HG03575 (cell line): Measurements from ENCODE around the gene TNS1.

Experiments used
- ATAC-seq: cut with Tn5 transposase; IDR thresholded peaks from one replicate; pipeline ENCODE4 v1.9.1; 2021; ENCODE audit not compliant: unreplicated experiment, insufficient number of reproducible peaks, low FRiP score; ENCODE audit errors: extremely low read depth

The TNS1 gene

GRCh38 chr2:218030409-218031195 lies 27.8 kb upstream of the TNS1 start:
- ATAC-seq: no peak

DNA sequence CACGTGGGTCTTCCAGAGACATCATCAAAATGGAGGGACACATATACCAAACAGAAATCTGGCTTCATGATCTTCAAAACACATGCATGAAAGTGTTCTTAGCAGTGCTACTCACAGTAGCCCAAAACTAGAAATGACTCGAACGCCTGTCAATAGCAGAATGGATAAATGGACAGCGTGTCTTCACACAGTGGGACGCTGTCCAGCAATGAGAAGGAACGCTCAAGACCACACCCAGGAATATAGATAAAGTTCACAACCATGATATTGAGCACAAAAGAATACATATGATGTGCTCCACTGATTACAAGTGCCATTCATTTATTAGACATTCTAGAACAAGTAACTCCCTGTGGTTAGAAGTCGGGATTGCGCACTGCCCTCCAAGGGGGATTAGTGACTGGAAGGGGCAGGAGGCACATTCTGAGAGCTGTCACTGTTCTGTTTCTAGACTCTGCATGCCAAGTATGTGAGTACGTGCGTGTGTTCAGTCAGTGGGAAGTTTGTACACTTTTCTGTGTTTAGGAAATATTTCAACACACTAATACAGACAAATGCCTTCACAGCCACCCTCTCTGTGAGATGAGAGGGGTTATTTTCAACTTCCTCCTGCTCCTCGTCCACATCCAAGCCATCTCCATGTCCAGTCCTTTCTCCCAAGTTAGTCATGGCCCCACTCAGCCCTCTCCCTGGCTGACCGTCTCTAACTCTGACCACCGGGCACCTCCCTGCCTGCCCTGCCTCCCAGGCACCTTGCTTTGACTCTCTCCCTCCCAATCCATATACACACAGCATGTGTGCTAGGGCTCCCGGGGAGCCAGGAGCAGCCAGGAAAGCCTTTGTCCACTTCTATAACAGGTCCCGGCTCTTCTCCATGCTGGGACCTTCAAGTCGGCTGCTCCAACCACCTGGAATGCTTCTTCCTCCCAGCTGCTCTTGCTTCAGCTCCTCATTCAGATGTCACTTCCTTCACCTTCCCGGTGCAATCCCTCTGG lies 26.9 kb upstream of the TNS1 start:
- ATAC-seq: no peak

DNA sequence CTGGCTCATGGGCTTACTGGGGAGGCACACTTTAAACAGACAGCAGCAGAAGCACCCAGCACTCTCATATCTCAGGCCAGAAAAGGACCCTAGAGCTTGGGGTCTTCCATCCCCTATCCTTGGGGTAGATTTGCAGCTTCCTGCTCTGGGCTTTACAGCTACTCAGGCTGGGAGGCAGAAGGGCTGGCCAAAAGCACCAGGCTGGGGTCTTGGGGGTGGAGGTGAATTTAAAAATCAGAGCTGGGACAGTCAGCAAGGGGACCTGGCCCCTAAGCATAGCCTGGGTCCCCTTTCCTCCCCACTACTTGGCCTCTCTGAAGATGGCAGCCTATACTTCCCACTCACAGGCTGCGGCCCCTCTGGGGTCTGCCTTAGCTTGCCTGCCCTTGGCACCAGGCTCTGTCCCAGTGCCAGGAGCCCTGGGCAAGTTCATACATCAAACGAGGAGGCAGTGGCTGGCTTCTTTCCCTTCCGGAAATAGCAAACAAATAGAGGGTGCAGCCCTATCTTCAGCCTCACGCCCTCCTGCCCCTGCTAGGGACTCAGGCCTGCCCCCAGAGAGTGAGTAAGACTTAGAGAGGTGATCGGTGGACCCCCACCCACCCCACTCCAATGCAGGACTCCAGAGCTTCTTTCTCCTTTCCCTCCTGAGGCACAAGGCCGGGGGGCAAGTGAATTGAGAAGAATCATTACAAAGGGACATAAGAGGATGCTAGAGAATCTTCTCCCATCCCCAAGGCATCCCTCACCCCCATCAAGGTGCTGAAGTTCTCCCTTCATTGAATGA lies 26.0 kb upstream of the TNS1 start:
- no peak for ATAC-seq

DNA sequence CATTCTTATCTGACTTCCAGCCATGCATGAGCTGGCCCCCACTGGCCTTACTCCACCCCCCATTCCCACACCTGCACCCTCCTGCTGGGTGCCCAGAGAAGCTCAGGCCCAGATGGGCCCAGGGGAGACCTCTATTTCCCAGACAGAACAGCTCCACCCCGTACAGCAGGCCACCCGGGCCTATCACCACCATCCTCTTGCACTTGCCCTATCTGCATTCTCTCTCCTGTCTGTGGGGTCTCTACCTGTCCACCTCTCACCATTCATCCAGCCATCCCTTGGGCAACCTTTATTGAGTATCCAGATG lies 25.3 kb upstream of the TNS1 start:
- no peak for ATAC-seq

DNA sequence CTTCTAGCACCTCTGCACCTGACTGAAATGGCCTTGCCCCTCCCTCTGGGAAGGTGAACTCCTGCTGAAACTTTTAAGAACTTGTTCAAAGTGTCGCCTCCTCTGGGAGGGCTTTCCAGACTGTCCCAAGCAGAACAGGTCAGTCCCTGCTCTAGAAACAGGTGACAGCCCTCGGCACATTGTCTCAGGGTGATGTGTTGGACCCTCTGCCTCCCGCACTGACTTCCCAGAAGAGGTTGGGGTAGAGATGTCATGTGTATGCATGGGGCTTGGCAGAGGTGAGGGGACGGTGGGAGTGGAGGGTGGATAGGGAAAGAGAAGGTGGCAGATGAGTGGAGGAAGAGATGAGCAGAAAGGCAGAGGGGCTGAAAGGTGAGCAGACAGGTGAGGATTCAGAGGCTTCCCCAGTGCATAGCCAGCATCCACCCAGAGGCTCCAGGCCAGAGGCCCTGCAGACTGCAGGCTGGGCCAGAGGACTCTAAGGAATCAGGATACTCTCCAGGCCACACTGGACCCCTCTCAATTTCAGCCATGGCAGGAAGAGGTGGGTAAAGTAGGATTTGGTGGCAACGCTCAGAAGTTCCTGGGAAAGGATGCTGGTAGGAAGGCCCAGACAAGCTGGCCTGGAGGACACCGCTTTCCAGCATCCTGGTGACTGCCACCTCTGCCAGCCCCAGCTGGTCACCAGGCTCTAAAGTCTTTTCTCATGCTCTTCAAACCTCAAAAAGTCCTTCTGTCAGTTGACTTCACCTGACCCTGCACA lies 24.8 kb upstream of the TNS1 start:
- ATAC-seq: no peak

DNA sequence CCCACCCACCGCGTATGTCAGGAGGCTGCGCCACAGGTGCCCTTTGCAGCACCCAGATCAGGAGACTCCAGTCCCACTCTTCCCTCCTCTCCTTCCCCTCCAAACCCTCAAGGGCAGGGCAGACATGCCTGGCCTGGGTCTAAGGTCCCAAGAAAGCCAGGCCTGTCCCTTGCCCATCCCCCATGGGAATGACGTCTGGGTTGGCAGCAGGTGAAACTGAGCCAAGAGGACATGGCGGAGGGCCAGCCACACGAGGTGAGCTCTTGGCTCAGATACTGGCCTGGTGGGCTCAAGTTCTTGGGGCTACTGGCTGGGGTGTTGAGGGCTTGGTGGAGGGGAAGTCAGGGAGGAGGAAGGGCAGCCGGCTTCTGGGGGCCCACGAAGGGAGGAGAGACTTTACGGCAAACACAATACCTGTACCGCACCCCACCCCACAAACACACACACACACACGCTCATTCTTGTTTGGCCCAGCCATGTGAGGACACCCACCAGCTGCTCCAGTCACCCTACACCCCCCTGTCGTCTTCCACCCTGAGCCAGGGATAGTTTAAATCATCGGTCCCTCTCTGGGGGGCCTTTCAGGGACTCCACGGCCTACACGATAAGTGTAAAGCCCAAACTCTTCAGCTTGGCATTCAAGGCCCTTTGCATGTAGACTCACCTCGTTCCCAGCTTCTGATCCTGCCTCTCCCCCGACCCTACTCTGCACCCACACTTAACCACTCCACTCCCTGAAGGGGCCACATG lies 24.1 kb upstream of the TNS1 start:
- no peak for ATAC-seq

- no peak for ATAC-seq
These were observed 23.4 kb upstream of the TNS1 start for GRCh38 chr2:218026244-218026643.

GRCh38 chr2:218024871-218025270 lies 22.1 kb upstream of the TNS1 start:
- no peak for ATAC-seq

- ATAC-seq: no peak
These were observed 21.5 kb upstream of the TNS1 start for GRCh38 chr2:218024336-218024735.

DNA sequence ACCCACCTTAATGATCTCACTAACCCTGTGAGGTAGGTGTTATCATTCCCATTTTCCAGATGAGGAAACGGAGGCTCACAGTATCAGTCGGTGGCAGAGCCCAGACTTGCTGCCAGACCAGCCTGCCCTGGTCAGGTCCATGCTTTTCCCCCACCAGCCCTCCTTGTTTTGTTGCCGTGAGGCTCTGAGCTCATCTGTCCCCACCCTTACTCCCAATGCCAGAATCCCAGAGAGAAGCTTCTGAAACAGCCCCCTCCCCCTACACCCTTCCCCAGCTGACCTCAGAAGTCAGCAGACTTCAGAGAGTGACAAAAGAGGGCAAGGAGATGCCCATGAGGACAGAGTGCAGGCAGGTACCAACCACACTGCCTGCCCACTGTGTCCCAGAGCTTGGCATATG lies 20.8 kb upstream of the TNS1 start:
- ATAC-seq: no peak

GRCh38 chr2:218022851-218023530 lies 20.2 kb upstream of the TNS1 start:
- ATAC-seq: no peak

DNA sequence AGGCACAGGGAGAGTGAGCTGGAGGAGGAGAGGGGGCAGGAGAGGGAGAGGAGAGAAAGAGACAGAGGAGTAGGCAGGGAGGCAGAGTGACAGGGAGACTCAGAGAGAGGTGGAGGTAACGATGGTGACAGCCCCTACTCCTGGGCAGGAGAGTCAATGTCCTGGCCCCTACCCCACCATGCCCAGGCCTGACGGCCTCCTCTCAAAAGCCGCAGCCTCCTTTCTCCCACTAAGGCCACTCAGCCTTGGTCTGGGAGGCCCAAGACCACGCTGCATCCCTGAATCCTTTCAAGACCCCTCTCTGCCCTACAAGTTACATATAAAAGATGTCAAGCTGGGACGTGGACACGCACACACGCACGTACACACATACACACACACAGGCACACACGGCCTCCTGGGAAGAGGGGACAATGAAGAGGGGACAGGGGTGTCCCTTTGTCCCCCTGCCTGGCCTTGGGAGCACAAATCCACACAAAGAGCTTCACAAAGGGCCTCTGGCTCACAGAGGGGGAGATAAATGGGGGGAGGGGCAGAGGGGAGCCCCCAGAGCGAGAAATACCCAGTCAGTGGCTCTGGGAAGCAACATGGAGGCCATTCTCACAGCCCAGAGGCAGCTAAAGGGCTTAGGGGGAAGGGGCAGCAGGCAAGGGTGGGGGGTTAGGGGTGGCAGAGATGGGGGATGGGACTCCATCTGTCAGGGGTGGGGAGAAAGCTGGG lies 19.5 kb upstream of the TNS1 start:
- no peak for ATAC-seq

- ATAC-seq: no peak
These were observed 18.8 kb upstream of the TNS1 start for GRCh38 chr2:218021536-218022071.

GRCh38 chr2:218020966-218021535 lies 18.3 kb upstream of the TNS1 start:
- ATAC-seq: no peak

DNA sequence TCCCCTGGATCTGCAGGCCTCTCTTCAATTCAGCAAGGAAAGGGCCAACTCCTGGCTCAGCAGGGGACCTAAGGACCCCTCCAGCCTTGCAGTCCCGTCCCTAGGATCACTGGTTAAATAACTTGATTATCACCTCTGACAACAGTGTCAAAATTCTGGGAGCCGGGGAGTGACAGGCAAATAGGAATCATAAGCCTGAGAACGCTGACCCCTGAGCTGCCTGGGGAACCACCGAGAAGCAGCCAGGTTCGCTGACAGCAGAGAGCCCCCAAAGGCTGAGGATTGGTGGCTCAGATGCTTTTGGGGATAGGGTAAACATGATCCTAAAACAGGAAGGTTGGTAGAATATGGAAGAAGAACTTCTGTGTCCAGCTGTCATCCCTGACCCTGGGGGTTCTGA lies 17.5 kb upstream of the TNS1 start:
- no peak for ATAC-seq

DNA sequence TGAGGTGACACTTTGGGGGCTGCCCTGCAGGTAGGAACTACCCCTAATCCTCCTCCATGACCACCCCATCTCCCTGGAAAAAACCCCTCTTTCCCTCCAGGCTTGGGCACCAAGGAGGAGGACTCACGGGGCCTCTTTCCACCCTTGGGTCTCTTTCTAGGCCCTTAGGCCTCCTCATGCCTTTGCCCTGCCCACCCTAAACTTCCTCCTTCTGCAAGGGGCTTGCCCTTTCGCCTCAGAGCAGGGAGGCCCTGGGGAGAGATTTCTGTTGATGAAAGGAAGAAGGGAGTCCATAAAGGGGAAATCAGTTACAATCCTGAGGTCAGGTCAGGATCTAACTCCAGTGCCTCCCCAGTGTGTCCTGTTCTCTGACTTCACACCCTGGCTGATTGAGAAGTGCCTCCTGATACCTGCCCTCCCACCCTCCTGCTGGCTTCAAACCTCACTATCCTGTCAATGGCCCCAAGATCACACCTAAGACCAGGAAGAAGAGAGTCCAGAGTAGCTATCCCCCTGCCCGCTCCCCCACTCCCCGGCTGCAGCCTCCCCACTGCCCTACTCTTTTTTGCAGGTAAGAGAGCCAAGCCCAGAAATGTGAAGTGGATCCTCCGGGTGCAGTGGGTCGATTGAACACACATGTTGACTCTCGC lies 16.7 kb upstream of the TNS1 start:
- no peak for ATAC-seq
